LNCAP (cell line): ENCODE data around the gene BCKDHB.

Experiments
- TF ChIP-seq, protein P1 (sequence below): fragments of 450-650 bp; IDR thresholded peaks from 2 replicates; pipeline ENCODE4 v1.5.1; 2017; ENCODE audit warnings: mild to moderate bottlenecking

The BCKDHB gene

GRCh38 chr6:80196906-80197305, 90.4 kb downstream of the BCKDHB start:
- TF ChIP-seq, protein P1, sequence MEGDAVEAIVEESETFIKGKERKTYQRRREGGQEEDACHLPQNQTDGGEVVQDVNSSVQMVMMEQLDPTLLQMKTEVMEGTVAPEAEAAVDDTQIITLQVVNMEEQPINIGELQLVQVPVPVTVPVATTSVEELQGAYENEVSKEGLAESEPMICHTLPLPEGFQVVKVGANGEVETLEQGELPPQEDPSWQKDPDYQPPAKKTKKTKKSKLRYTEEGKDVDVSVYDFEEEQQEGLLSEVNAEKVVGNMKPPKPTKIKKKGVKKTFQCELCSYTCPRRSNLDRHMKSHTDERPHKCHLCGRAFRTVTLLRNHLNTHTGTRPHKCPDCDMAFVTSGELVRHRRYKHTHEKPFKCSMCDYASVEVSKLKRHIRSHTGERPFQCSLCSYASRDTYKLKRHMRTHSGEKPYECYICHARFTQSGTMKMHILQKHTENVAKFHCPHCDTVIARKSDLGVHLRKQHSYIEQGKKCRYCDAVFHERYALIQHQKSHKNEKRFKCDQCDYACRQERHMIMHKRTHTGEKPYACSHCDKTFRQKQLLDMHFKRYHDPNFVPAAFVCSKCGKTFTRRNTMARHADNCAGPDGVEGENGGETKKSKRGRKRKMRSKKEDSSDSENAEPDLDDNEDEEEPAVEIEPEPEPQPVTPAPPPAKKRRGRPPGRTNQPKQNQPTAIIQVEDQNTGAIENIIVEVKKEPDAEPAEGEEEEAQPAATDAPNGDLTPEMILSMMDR, result no peak

DNA sequence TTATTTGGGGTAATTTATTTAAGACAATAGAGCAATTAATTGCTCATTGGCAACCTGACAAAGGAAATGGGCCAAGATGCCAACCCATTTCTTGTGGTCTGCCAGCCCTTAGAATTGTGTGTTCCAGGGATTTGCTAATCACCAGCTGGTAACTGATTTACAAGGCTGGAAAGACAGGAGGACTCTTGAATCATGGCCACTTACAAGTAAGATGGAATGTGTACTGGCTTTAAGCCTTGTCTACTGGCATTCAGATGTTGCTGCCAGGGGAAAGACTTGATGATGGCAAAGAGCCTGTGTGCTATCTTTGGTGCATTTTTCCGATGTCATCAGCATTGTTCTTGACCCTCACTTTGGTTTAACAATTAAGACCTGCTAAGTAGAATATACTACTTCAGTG, 91.0 kb downstream of the BCKDHB start:
- TF ChIP-seq, protein P1, result no peak

GRCh38 chr6:80197986-80198385, 91.5 kb downstream of the BCKDHB start:
- TF ChIP-seq, protein P1, result no peak

- TF ChIP-seq, protein P1, result no peak
Observed at GRCh38 chr6:80203283-80203682, 96.8 kb downstream of the BCKDHB start.

DNA sequence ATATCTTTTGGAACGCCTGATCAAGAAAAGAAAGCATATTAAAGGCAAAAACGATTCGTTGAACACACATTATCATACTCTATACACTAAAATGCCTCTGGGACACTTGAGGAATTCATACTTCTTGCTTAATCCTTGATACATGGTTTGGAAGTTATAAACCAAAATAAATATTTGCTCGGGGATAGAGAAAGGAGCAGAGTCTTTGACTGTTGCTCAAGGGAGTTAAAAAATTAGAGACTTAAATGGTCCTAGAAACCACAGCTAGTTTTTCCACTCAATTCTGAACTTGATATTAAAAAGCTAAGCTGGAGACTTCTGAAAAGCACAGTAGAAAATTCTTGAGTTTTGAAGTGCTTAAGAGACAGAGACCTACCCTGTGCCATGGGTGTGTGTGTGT, 98.9 kb downstream of the BCKDHB start:
- TF ChIP-seq, protein P1, result no peak

GRCh38 chr6:80206758-80207157, 100.3 kb downstream of the BCKDHB start:
- TF ChIP-seq, protein P1, result no peak

GRCh38 chr6:80209430-80209829, 103.0 kb downstream of the BCKDHB start:
- TF ChIP-seq, protein P1, result no peak

DNA sequence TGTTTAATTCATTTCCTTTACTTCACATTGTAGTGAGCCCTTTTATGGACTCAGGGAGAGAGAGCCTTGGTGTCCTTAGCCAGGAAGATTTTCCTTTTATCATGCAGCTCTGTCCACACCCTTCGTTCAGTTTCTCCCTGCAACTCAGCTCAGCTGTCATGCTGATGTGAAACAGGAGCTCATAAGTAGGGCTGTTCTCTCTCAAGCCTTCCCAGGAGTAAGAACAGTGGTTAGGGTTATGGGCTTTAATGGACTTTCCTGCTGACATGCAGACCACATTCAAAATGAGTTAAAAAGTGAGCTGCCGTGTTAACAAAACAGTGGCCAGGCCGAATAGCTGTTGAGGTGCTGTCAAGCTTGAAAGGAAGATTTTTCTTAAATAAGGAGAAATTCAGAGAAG, 104.1 kb downstream of the BCKDHB start:
- TF ChIP-seq, protein P1, result no peak
